Stimulated activated CD4-positive, alpha-beta T cell treated with anti-CD3 and anti-CD28 coated beads, Interleukin-15, amount 100 ng/mL, for 24 hours (primary cell): ENCODE results near the gene RRP12.
A peak's percentile ranks its signal among the peaks of the same experiment; 100 is the strongest.

Experiments
- DNase-seq: peaks from one replicate; pipeline ENCODE4 v3.0.0-alpha.2; 2020

Gene RRP12

DNA sequence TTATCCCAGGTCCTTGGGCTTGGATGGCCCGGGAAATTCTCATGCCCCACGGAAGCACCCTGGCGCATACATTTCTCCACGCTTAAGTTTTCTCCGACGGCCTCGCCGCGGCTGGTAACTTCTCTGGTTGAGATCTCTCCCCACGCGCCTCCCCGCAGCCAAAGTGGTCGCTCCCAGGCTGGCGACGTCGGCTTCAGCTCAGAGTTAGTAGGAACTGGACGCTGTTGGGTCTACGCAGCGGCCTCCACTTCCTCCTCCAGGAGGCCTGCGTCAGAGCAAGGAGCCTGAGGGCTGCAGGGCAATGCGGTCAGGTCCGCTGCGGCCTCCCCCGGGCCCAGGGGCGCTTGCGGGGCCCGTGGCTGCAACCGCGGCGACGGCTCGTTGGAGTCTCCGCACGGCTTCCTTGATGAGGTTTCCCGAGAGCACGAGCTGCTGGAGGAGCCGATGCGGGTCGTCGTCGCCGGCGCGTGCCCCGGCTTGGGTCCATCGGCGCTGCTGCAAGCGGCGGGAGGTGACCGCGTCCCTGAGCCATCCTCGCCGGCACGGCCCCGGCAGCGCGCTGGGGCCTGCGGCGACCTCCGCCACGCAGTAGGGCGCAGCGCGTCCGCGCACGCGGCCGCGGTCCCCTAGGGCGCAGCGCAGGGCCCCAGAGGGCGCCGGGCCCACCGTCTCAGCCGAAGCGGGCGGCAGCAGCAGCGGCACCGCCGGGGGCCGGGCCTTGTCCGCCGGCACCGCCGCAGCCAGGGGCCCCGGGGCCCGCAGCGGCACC, 67.4 kb downstream of the RRP12 start:
- DNase-seq = peak; percentile 61

DNA sequence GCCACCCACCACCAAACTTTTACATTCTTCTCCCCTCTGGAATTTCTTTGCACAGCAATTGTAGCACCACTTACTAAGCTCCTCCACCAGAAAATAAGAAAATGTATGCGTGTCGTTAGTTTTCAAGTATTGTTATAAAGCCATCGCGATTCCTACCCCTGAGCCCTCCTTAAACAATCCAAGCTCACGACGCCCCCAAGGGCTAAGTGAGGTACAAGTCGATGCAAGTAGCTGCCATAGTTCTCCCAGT, 67.9 kb downstream of the RRP12 start:
- no peak for DNase-seq

DNA sequence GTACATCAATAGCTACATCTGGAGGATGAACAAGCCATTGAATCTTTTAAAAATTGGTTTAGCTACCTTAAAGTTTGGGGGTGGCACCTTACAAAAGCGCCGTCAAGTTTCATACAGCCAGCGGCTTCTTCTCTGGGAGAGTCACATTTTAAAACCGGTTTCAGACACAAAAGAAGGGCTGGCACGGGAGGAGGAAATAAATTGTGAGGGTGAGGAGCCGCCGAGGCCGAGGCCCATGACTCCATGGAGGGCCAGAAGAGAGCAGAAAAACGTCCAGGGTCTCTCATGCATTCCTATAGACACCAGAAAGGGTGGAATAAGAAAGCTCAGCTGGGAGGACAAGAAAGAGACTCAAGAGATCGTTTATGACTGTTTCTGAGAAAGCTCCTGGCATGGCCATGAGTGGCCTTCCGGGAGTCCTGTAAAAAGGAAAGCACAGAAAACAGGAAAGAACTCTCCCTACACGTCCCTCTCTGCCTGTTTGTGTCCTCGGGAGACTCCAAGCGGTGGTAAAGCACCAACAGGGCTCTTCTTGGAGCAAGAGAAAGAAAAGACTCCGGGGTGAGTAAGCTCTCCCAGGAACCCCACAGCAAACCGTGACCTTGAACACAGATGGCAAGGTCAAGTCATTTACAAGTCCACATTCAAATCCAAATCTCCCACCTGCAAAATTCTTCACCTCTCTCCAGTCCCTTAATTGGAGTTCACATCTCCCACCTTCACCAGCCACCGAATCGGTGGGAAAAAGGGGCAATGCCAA, 68.4 kb downstream of the RRP12 start:
- DNase-seq = peak; percentile 14

DNA sequence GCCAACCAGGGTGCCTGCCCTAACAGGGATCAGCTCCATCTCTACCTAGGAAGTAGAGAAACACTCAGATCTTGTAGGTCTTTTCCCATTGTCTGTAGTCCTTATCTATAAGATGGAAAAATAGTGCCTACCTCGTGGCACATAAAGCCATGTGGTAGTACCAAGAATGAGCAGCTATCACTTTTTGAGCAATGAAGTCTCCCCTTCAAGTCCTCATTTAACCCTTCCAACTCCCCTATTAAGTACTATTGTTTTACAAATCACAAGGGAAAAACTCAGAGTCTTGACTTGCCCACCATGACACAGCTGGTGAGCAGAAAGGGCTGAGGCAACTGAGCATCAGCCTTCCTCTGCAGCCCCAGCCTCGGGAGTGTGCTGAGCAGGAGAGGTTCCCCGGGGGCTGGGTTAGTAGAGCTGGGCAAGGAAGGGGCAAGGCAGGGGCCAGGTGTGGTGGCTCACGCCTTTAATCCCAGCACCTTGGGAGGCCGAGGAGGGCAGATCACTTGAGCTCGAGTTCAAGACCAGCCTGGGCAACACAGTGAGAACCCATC, 69.9 kb downstream of the RRP12 start:
- no peak for DNase-seq

DNA sequence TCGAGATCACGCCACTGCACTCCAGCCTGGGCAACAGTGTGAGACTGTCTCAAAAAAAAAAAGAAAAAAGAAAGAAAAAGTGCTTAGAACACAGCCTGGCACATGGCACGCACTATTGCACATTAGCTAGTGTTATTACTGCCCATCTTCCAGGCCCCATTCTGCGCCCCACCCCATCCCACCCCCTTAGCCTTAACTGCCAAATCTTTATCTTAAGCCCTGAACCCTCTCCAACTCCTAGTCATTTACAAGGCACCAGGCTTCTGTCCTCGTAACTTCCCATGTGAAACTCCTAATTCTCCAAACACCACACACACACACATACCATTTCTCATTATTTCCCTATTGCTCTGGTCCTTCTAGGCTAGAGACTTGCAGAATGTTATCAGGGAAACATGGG, 71.4 kb downstream of the RRP12 start:
- DNase-seq = no peak

DNA sequence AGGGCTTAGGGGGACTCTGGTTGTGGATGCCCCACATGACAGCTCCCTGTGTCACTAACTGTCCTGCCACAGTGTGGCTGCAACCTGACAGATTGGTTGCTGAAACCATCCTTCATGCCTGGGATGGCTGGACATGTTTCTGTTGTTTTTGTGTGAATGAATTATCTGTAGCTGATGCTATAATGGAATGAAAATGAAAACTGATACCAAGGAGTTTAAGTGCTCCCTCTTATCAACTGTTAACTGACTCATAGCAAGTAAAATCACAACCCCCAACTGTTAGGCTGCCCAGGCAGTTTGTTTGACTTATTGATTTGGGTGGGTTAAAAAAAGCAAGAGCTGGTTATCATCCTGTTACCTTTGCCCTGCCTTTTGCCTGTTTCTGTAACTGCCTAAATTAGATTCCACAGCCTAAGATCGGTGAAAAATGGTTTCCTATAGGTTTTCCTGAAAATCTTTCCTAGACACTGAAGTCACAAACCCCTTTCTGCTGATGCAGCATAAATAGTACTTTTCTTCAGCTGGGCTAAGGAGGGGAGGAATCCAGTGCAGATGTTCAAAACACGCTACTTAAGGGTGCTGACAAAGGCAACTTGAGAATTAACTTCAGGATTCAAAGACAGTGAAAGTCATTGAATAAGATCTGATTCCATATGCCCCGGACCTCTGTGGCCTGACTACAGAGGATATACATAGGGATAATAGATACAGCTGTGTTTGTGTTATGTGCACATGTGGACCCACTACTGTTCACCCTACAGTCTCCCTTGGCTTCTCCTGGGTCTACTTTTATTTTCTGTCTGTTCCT, 72.3 kb downstream of the RRP12 start:
- DNase-seq = no peak

DNA sequence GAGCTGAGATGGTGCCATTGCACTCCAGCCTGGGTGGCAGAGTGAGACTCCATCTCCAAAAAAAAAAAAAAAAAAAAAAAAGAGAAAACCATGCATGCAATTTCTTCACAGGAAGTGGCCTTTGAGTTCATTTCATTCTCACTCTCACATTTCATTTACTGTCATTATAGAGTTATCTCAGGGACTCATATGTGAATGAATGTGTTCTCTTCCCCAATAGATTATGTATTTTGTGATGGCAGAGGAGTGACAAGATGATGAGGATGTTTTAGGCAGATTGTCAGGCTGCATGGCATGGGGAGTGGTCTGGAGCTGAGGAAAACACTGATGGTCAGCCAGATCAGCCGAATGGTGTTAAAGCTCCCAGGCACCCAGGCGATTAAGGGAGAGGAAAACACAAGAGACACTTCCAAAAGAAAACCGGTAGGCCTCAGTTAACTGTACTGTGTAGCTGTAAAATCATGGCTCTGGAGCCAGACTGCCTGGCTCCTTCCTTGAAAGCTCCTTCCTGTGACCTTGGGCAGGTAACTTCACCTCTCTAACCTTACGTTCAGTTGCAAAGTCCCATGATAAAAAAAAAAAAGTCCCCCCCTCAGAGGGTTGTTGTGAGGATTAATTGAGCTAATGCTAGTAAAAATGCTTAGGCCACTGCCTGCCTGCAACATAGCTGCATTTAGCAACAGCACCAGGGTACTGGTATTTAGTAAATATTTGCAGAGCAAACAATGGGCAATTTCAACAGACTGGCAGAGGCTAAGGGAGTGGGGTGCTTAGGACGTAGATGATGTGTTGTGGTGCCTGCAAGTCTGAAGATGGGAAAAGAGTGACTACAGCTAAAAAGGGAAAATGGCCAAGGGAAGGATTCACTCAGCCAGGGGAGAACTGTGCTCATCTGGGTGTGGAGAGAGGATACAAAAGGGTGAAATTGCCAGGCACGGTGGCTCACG, 73.5 kb downstream of the RRP12 start:
- DNase-seq = no peak

DNA sequence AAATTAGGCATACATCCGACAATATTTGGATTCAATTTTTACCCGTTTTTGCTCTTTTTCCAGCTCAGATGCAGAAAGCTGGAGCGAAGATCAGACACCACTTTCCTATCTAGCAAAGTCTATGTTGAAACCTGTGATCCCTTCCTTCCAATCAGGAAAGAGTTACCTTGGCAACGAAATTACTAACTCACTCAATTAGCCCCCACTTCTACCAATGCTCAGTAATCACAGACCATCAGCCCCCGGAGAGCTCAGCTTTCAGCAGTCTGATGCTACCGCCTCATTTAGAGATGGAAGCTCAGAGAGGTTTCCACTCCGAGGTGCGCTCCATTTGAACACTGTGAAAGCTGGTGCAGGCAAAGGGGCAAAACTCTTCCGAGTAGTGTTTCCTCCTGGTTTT, 75.4 kb downstream of the RRP12 start:
- DNase-seq = no peak

DNA sequence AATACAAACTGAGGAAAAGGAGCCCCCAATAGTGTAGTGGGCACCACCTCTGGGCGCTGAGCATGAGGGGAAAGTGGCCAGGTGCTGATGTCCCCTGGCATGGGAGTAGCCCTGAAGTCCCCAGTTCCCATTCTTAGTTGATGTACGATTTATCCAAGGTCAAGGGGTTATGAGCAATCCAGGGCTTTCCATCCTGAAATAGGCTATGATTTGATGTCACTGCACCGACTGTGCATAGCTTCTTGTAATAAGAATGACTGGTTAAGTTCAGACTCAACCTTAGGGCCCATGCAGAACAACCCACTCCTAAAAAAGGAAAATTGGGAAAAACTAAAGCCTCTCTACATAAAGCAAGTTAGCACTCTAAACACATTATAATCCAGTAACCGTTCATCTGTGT, 77.6 kb downstream of the RRP12 start:
- DNase-seq = no peak

DNA sequence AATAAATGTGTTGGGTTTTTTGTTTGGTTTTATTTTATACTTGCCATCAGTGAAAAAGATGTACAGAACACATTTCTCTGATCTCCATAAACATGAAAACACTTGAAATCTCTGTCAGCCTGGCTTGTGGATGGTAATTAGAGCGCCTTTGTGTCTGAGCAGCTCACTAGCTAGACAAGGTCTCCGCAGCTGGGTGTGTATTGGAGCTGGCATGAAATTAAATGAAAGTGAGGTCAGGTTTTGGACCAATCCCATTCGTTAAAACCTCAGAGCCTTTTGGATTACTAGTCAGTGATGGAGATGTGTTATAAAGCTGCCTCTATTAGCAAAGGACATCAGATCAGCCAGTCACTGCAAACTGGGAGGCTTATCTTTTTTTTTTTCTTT, 79.3 kb downstream of the RRP12 start:
- DNase-seq = no peak

DNA sequence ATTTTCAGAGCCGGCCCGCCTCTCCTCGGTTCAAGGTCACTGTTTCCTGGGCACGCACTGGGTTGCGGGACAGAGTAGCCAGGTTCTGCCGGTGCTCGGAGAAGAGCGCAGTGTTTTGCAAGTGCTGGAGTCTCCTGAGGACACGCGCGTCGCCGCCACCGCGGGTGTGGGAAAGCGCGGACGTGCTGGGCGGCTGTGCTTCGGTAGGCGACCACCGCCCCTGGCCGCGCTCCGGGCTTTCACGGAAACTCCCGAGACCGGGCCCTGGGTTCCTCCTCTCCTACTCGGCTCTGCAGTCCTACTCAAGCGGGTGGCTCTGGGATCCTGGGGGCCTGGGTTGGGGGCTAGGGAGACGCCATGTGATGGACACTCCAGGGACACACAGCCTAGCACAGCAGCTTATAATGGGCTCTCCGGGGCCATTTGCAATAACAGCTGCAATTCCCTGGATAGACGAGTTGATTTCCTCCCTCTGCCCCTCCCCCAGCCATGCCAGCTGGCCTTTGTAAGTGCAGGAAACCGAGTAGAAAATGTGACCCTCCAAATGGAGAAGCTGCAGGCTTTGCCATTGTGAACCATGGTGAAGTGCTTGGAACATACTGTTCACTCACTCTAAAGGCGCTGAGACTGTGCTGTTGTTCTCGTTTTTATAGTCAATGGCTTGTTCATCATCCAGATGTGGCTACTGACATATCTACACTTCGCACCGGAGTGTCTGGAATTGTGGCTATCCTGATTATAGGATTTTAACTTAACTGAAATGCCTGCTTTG, 79.9 kb downstream of the RRP12 start:
- peak; percentile 28 for DNase-seq

DNA sequence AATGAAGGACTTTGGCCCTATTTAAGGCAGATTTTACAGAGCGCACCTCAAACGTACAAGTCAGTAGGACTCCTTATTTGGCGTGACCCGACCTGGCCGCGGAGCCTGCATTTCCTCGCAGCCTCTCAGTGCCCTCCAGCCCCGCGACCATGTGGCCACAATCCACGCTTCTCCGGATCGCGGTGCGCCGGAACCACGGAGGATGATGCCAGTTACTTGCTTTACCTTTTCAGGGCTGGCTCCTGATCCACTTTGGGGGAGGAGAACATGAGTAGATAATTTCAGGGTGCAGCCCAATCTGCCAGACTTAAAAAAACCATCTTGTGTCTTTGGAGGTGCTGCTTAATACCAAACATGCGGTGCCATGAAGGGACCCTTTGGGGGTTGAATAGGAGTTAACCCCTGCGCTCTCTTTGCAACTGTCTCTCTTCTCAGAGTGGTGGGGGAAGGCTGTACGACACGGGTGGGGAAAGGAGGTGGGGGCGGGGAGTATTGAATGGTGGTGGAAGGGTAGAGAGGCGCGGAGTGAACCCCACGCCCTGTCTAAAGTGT, 80.6 kb downstream of the RRP12 start:
- peak; percentile 47 for DNase-seq

DNA sequence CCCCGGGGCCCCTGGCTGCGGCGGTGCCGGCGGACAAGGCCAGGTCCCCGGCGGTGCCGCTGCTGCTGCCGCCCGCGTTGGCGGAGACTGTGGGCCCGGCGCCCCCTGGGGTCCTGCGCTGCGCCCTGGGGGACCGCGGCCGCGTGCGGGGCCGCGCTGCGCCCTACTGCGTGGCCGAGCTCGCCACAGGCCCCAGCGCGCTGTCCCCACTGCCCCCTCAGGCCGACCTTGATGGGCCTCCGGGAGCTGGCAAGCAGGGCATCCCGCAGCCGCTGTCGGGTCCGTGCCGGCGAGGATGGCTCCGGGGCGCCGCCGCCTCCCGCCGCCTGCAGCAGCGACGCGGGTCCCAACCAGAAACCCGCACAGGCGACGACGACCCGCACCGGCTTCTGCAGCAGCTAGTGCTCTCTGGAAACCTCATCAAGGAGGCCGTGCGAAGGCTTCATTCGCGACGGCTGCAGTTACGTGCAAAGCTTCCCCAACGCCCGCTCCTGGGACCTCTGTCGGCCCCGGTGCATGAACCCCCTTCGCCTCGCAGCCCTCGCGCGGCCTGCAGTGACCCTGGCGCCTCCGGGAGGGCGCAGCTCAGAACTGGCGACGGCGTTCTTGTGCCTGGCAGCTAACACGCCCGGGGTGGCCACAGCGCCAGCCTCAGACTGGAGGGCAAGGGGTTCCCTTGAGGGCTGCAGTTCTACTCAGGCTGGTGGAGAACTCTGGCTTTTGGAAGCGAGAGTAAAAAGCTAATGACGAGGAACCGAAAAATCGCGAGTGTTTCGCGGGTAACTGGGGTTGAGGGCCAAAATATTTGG, 81.3 kb downstream of the RRP12 start:
- DNase-seq = peak; percentile 73

DNA sequence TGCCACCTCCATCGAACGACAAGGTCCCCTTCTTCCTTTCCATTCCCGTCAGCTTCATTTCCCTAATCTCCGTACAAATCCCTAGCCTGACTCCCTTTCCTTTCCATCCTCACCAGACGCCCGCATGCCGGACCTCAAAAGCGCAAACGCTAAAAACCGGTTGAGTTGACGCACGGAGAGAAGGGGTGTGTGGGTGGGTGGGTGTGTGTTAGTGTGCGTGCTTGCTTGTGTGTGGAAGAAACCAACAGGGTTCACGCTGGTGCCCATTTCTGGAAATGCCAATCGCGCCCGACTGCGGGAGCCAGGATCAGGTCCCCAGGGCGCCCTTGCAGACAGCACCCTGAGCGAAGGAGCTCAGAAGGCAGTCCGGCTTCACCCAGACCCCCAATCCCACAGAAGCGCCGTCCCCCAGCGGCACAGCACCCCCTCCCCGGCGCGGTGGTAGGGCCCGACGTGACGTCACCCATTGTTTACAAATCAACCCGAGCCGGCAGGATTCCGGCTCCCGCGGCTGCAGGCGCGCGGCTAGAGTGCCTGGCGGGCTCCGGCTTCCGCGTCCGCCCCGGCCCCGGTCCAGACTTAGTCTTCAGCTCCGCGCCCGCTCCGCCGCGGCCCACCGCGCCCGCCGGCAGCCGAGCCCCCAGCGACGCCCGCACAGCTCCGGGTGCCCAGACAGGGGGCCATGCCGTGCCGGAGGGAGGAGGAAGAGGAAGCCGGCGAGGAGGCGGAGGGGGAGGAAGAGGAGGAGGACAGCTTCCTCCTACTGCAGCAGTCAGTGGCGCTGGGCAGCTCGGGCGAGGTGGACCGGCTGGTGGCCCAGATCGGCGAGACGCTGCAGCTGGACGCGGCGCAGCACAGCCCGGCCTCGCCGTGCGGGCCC, 82.1 kb downstream of the RRP12 start, which contains the start of gene FRAT1:
TSS of gene FRAT1 (plus strand) at position 500 of the 880 bp plus-strand sequence. CDS start at position 683, 183 bp downstream.
- peak; percentile 91 for DNase-seq

DNA sequence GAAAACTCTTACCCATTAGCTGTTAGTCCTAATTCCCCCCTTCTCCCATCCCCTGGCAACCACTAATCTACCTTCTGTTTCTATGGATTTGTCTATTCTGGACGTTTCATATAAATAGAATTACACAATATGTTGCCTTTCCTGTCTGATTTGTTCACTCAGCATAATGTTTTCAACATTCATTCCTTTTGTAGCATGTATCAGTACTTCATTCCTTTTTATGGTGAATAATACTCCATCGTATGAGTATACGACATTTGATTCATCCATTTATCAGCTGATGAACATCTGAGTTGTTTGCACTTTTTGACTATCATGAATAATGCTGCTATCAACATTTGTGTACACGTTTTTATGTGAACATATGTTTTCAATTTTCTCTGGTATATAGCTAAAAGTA, 86.5 kb downstream of the RRP12 start:
- no peak for DNase-seq

DNA sequence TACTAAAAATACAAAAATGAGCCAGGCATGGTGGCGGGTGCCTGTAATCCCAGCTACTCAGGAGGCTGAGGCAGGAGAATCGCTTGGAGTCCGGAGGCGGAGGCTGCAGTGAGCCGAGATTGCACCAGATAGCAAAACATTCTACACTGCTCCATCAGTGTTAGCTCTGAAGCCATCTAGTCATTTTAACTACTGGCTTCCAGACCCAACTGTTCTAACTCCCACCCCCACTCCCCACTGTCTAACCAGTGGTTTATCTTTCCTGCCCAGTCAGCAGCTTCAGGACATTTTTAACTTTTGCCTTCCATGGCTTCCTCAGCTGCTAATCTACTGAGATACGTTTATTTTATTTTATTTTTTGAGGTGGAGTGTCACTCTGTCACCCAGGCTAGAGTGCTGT, 88.2 kb downstream of the RRP12 start:
- no peak for DNase-seq

DNA sequence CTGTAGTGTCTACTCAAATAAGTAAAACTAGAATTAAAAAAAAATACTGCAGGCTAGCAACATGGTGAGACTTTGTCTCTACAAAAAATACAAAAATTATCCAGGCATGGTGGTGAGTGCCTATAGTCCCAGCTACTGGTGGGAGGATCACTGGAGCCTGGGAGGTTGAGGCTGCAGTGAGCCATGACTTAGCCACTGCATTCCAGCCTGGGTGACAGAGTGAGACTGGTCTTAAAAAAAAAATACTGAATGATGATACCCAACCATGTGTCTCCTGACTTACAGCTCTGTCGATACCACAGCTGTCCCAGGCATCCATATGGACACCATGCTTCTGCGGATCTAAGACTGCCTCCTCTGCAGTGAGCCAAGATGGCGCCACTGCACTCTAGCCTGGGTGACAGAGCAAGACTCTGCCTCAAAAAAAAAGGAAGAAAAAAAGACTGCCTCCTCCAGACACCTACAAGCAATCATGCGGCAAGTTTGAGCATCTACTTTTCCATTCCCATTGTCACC, 90.0 kb downstream of the RRP12 start:
- DNase-seq = no peak

DNA sequence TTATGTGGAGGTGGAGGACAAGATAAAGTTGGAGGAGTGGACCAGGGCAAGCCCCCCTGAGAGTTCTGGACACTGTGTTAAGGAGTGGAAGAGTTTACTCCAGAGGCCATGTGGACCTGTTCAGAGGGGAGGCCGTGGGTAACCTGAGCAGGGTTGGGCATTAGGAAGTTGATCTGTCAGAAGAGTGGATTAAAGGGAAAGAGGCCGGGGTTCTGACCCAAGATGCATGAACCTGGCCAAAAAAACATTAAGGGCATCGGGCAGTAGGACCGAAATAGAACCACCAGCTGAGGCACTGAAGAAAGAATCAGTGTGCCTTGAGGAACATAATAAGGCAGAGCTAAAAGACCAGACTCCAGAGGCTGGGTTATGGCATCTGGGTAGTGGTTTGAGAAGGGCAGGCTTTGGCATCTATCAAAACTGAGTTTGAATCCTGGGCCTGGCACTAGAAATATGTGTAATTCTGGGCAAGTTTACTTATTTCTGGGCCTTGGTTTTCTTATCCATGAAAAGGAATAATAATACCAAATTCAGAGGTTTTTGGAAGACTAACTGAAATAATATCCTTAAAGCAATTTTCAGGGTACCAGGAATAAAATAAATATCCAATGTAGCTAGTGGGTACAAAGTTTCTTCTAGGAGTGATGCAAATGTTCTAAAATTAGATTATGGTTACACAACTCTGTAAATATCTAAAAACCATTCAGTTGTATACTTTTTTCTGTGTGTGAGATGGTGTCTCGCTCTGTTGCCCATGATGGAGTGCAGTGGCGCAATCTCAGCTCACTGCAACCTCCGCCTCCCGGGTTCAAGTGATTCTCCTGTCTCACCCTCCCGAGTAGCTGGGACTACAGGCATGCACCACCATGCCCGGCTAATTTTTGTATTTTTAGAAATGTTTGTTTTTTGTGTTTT, 93.0 kb downstream of the RRP12 start:
- no peak for DNase-seq
